Smooth muscle cell (in vitro differentiated cells): ENCODE data around the gene VPS16. TPM values are rescaled to one million over a fixed set of nuclear protein-coding genes. Genes with fewer than 3 reads are reported as not detected.
A peak's percentile ranks its signal among the peaks of the same experiment; 100 is the strongest.

Experiments used
- DNase-seq: peaks from one replicate; lab custom pipeline; 2025; ENCODE audit not compliant: unreplicated experiment; lab: John Stamatoyannopoulos, UW
- H2AFZ ChIP-seq: fragments of 200-600 bp; sonication (generic); 2 replicates; pipeline ENCODE4 v1.6.0; 2016; ENCODE audit warnings: antibody characterized with exemption, low read depth, mild to moderate bottlenecking
- H3F3A ChIP-seq: fragments of 200-600 bp; sonication (generic); 2 replicates; pipeline ENCODE4 v1.6.0; 2017; ENCODE audit warnings: antibody characterized with exemption, low read depth
- H3K27ac ChIP-seq: fragments of 200-600 bp; sonication (generic); 2 replicates; pipeline ENCODE4 v1.5.1; 2016; ENCODE audit warnings: low read depth, mild to moderate bottlenecking
- H3K27me3 ChIP-seq: fragments of 200-600 bp; sonication (generic); 2 replicates; pipeline ENCODE4 v1.6.1; 2016; ENCODE audit warnings: low read depth, mild to moderate bottlenecking
- H3K36me3 ChIP-seq: fragments of 200-600 bp; sonication (generic); 2 replicates; pipeline ENCODE4 v1.5.1; 2016; ENCODE audit warnings: low read depth
- H3K4me1 ChIP-seq: fragments of 200-600 bp; sonication (generic); 2 replicates; pipeline ENCODE4 v1.5.1; 2016; ENCODE audit warnings: low read depth
- H3K4me2 ChIP-seq: fragments of 200-600 bp; sonication (generic); 2 replicates; pipeline ENCODE4 v1.6.0; 2016; ENCODE audit warnings: mild to moderate bottlenecking
- H3K4me3 ChIP-seq: fragments of 200-600 bp; sonication (generic); 2 replicates; pipeline ENCODE4 v1.5.1; 2016; ENCODE audit warnings: mild to moderate bottlenecking
- H3K79me2 ChIP-seq: fragments of 200-600 bp; sonication (generic); 2 replicates; pipeline ENCODE4 v1.6.0; 2016; ENCODE audit warnings: low read depth, mild to moderate bottlenecking
- H3K9ac ChIP-seq: fragments of 200-600 bp; sonication (generic); 2 replicates; pipeline ENCODE4 v1.6.0; 2016; ENCODE audit warnings: low read depth
- H3K9me3 ChIP-seq: fragments of 200-600 bp; sonication (generic); replicated peaks from 2 replicates; pipeline ENCODE4 v1.5.1; 2016; ENCODE audit warnings: low read depth
- H4K20me1 ChIP-seq: fragments of 200-600 bp; sonication (generic); 2 replicates; pipeline ENCODE4 v1.6.0; 2016; ENCODE audit warnings: low read depth
- CTCF ChIP-seq: fragments of 200-600 bp; sonication (generic); IDR thresholded peaks from 2 replicates; pipeline ENCODE4 v1.5.1; 2017; ENCODE audit warnings: borderline replicate concordance, mild to moderate bottlenecking, antibody characterized with exemption; ENCODE audit not compliant: insufficient read depth, poor library complexity, severe bottlenecking
- WGBS: methylation state at CpG from one replicate; pipeline ENCODE4 v1.1.7; 2016; ENCODE audit warnings: low lambda C conversion rate; 5-methylcytosine and 5-hydroxymethylcytosine counted together
- polyA plus RNA-seq: library from polyadenylated mRNA; unstranded; fragments of >200 nt; fragmentation: Nextera tagmentation; extraction: Ambion mirVana; gene quantifications from 2 replicates; pipeline ENCODE4 v1.2.1, GENCODE V29; 2016
- total RNA-seq: library from RNA; depleted of rRNA; stranded (reverse); fragments of >200 nt; gene quantifications from 2 replicates; pipeline ENCODE4 v1.2.3, GENCODE V29; 2014

VPS16 gene
- total and polyA plus RNA-seq, 2 experiments from 2014 or later: 26.3 to 36.9 TPM

- H3K4me2 ChIP-seq: peak overlapping the region; percentile 51
Observed at GRCh38 chr20:2820896-2821869, 19.4 kb upstream of the VPS16 start.

GRCh38 chr20:2822073-2822472, 18.5 kb upstream of the VPS16 start:
- no peaks in the 10 kb centered on the region for H3K79me2 ChIP-seq
- no peak overlapping the region for H2AFZ ChIP-seq
- DNase-seq: no peak
- no peak overlapping the region for H3K4me3 ChIP-seq
- 12% methylated on average over 4 of the region's 5 CpGs for WGBS
- no peaks in the 10 kb centered on the region for H3K36me3 ChIP-seq
- no peak overlapping the region for H3K27ac ChIP-seq
- H3K4me2 ChIP-seq: peak overlapping the region; percentile 51
- TF ChIP-seq CTCF: no peak
- no peaks in the 10 kb centered on the region for H3K27me3 ChIP-seq
- peaks cover 6% of the 10 kb centered on the region for H3K4me1 ChIP-seq
- peaks cover 4% of the 10 kb centered on the region for H3F3A ChIP-seq
- H3K9ac ChIP-seq: no peak overlapping the region
- no peaks in the 10 kb centered on the region for H3K9me3 ChIP-seq
- no peaks in the 10 kb centered on the region for H4K20me1 ChIP-seq

More at GRCh38 chr20:2820896-2821869, 19.4 kb upstream of the VPS16 start:
- Histone ChIP-seq H3F3A (peaks cover 4% of the 10 kb centered on the region), H3K4me3 (peak overlapping the region; percentile 16), H3K79me2 (no peaks in the 10 kb centered on the region), H3K9ac (no peak overlapping the region), H3K27me3 (no peaks in the 10 kb centered on the region), H4K20me1 (no peaks in the 10 kb centered on the region), H3K36me3 (no peaks in the 10 kb centered on the region), H2AFZ (peak overlapping the region; percentile 61), H3K9me3 (no peaks in the 10 kb centered on the region), H3K4me1 (peaks cover 6% of the 10 kb centered on the region), H3K27ac (peak overlapping the region; percentile 37)
- no peak for DNase-seq
- 14% methylated on average over 38 of the region's 68 CpGs for WGBS
- no peak for TF ChIP-seq CTCF

- H4K20me1 ChIP-seq: no peaks in the 10 kb centered on the region
- no peak overlapping the region for H3K27ac ChIP-seq
- H3F3A ChIP-seq: no peaks in the 10 kb centered on the region
- H3K9ac ChIP-seq: no peak overlapping the region
- WGBS: 88% methylated on average over 2 of the region's 2 CpGs
- no peak overlapping the region for H3K4me3 ChIP-seq
- H3K79me2 ChIP-seq: no peaks in the 10 kb centered on the region
- TF ChIP-seq CTCF: no peak
- no peaks in the 10 kb centered on the region for H3K36me3 ChIP-seq
- no peak overlapping the region for H2AFZ ChIP-seq
- H3K4me2 ChIP-seq: no peak overlapping the region
- H3K4me1 ChIP-seq: no peaks in the 10 kb centered on the region
- no peak for DNase-seq
- no peaks in the 10 kb centered on the region for H3K9me3 ChIP-seq
- H3K27me3 ChIP-seq: no peaks in the 10 kb centered on the region
Observed at GRCh38 chr20:2825761-2826160, 14.8 kb upstream of the VPS16 start.
